ENCODE results near the gene LMF1. TPM values are rescaled to one million over a fixed set of nuclear protein-coding genes. Genes with fewer than 3 reads are reported as not detected.

LMF1 gene
- total and polyA plus RNA-seq, 2 of the 4 experiments (the other 2 are of a cell fraction): 7.7 to 13.1 TPM

DNA sequence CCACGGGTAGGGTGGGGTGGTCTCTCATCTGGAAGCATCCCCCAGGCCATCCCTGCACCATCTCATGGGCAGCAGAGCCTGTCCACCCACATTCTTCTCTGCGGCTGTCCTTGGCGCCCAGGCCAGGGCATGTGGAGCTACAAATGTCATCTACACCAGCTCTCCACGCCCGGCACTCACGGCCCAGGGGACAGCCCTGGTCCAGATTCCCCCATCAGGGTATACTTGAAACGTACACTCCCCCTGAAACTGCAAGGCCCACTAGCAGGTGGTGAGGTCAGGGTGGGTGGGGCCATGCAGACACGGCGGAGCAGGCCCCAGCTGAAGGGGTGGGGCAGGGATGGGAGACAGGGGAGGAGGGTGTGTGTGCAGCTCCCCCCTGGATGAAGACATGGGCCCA is 7.6 kb upstream of the LMF1 start:
- Histone ChIP-seq H4K91ac (ENCODE audit: insufficient read depth, low read depth, low read length) (no peak overlapping the region), H3K9ac (ENCODE audit: low read depth, low read length) (no peak overlapping the region), H3K4ac (ENCODE audit: low read depth, low read length) (no peak overlapping the region), H3K23ac (ENCODE audit: low read depth, low read length) (no peak overlapping the region), H2BK15ac (ENCODE audit: low read depth, low read length) (no peak overlapping the region), H2BK20ac (ENCODE audit: low read depth, low read length) (no peak overlapping the region), H2AK9ac (replicated peaks; ENCODE audit: low read depth, low read length, poor library complexity) (no peak overlapping the region), H4K8ac (ENCODE audit: low read depth in 2 of 2, low read length in 2 of 2) (no peak overlapping the region), H2AK5ac (ENCODE audit: low read depth, low read length) (no peak overlapping the region), H3K9me1 (ENCODE audit: insufficient read depth, low read length) (no peaks in the 10 kb centered on the region; the same call in 1 of the 2 replicates), H2BK120ac (ENCODE audit: low read depth, low read length) (no peak overlapping the region), H2AFZ (replicated peaks; ENCODE audit: low read length, poor library complexity) (no peak overlapping the region), H3K14ac (replicated peaks; ENCODE audit: low read depth, low read length) (no peak overlapping the region), H3K27me3 (ENCODE audit: control insufficient read depth, insufficient read depth, low read length) (peaks cover 88% of the 10 kb centered on the region), H3K4me3 (ENCODE audit: insufficient read depth, low read depth, low read length) (no peak overlapping the region), H3K36me3 (ENCODE audit: control insufficient read depth, insufficient read depth, low read length) (no peaks in the 10 kb centered on the region), H4K20me1 (ENCODE audit: insufficient read depth, low read length) (no peaks in the 10 kb centered on the region; the same call in 1 of the 2 replicates), H3K79me1 (ENCODE audit: low read depth in 1 of 2, low read length in 2 of 2) (no peaks in the 10 kb centered on the region), H3K4me2 (ENCODE audit: low read depth, low read length) (no peak overlapping the region), H3K56ac (ENCODE audit: extremely low read depth, insufficient read depth, low read length) (no peak overlapping the region), H3K9me3 (ENCODE audit: control insufficient read depth, insufficient read depth, low read length) (0 out of 2 replicates have a peak, but pooled peaks cover 3% of the 10 kb centered on the region), H3K4me1 (ENCODE audit: control insufficient read depth, insufficient read depth, low read length) (no peaks in the 10 kb centered on the region), H3K27ac (ENCODE audit: insufficient read depth, low read length) (no peak overlapping the region), H3K18ac (ENCODE audit: low read depth, low read length) (no peak overlapping the region), H4K5ac (ENCODE audit: low read depth, low read length) (no peak overlapping the region), H2BK5ac (ENCODE audit: low read depth, low read length, poor library complexity, severe bottlenecking) (no peak overlapping the region)
- ChIA-PET CTCF (no interaction called here), POLR2A (ENCODE audit: unreplicated experiment) (no interaction called here)
- DNase-seq: no peak
- dilution Hi-C loops (cut with HindIII; ENCODE audit: low sequenced_read_pairs, unreplicated experiment) (no loop called here), in situ Hi-C loops (cut with MboI; ENCODE audit: low sequenced_read_pairs) (no loop called here), intact Hi-C loops (cut with micrococcal nuclease) (no loop called here)
- no CpG with 5 or more reads among the region's 9 CpGs for whole genome bisulfite sequencing, 2 experiments (ENCODE audit: extremely low coverage in 2 of 2, insufficient read length in 1 of 2)
- ATAC-seq (ENCODE audit: low read depth): no peak
- no peak for TF ChIP-seq RFX5 (IDR thresholded peaks at IDR 0.05; ENCODE audit: low read depth, low read length)
- TF ChIP-seq RCOR1 (IDR thresholded peaks at IDR 0.05; ENCODE audit: insufficient replicate concordance, low read length): no peak
- TF ChIP-seq CEBPB (IDR thresholded peaks at IDR 0.05; ENCODE audit: low read depth, low read length): no peak
- no peak for TF ChIP-seq MXI1 (IDR thresholded peaks at IDR 0.05; ENCODE audit: borderline replicate concordance, low read depth, low read length)
- no peak for TF ChIP-seq MAFK (IDR thresholded peaks at IDR 0.05; ENCODE audit: low read depth, low read length)
- BruUV-seq (replicated peaks): no TSS peak
